Rectal smooth muscle tissue (tissue), 1 donor: ENCODE data around the gene C16orf90.
A peak's percentile ranks its signal among the peaks of the same experiment; 100 is the strongest.
"Not testable (repeated sequence)": the region's sequence is repeated elsewhere in the genome, so short reads cannot be mapped to it uniquely, and the experiment has no call there.

Experiments
- H3K27ac ChIP-seq: one replicate; pipeline ENCODE4 v1.7.0; 2013; ENCODE audit warnings: low read depth, low read length, inconsistent platforms
- H3K27me3 ChIP-seq: one replicate; pipeline ENCODE4 v1.7.0; 2013; ENCODE audit warnings: low read length; ENCODE audit not compliant: control insufficient read depth, insufficient read depth
- H3K36me3 ChIP-seq: one replicate; pipeline ENCODE4 v1.7.0; 2013; ENCODE audit warnings: low read length; ENCODE audit not compliant: control insufficient read depth, insufficient read depth
- H3K4me1 ChIP-seq: one replicate; pipeline ENCODE4 v1.7.0; 2013; ENCODE audit warnings: low read length; ENCODE audit not compliant: control insufficient read depth, insufficient read depth
- H3K4me3 ChIP-seq: one replicate; pipeline ENCODE4 v1.7.0; 2013; ENCODE audit warnings: low read length
- H3K9ac ChIP-seq: one replicate; pipeline ENCODE4 v1.7.0; 2013; ENCODE audit warnings: low read length

C16orf90 gene

GRCh38 chr16:3509470-3509928, 14.2 kb upstream of the C16orf90 start:
- no peaks in the 10 kb centered on the region for H3K4me1 ChIP-seq
- no peak overlapping the region for H3K27ac ChIP-seq
- H3K9ac ChIP-seq, result no peak overlapping the region
- no peak overlapping the region for H3K4me3 ChIP-seq
- peaks cover 16% of the 10 kb centered on the region for H3K36me3 ChIP-seq
- no peaks in the 10 kb centered on the region for H3K27me3 ChIP-seq

- H3K27ac ChIP-seq, result no peak overlapping the region
- no peaks in the 10 kb centered on the region for H3K27me3 ChIP-seq
- peaks cover 16% of the 10 kb centered on the region for H3K36me3 ChIP-seq
- no peaks in the 10 kb centered on the region for H3K4me1 ChIP-seq
- H3K4me3 ChIP-seq, result no peak overlapping the region
- H3K9ac ChIP-seq, result no peak overlapping the region
Observed at GRCh38 chr16:3508736-3509135, 13.4 kb upstream of the C16orf90 start.

GRCh38 chr16:3503523-3503922, 8.2 kb upstream of the C16orf90 start:
- Histone ChIP-seq H3K9ac (no peak overlapping the region), H3K36me3 (peaks cover 4% of the 10 kb centered on the region), H3K27ac (no peak overlapping the region), H3K27me3 (no peaks in the 10 kb centered on the region), H3K4me1 (peaks cover 4% of the 10 kb centered on the region), H3K4me3 (no peak overlapping the region)

- Histone ChIP-seq H3K36me3 (no peaks in the 10 kb centered on the region), H3K27me3 (no peaks in the 10 kb centered on the region), H3K9ac (no peak overlapping the region), H3K4me3 (peak overlapping the region; percentile 87), H3K27ac (no peak overlapping the region), H3K4me1 (peaks cover 4% of the 10 kb centered on the region)
Observed at GRCh38 chr16:3501783-3502400, 6.6 kb upstream of the C16orf90 start.

GRCh38 chr16:3501412-3501761, 6.1 kb upstream of the C16orf90 start:
- H3K4me1 ChIP-seq, H3K27me3 ChIP-seq, H3K36me3 ChIP-seq, H3K9ac ChIP-seq: not testable (repeated sequence)
- Histone ChIP-seq H3K4me3 (peak overlapping the region; percentile 87), H3K27ac (peak overlapping the region; percentile 49)

- Histone ChIP-seq H3K4me3 (no peak overlapping the region), H3K36me3 (no peaks in the 10 kb centered on the region), H3K27ac (no peak overlapping the region), H3K4me1 (peaks cover 4% of the 10 kb centered on the region), H3K27me3 (no peaks in the 10 kb centered on the region), H3K9ac (no peak overlapping the region)
Observed at GRCh38 chr16:3498988-3499387, 3.7 kb upstream of the C16orf90 start.

GRCh38 chr16:3497771-3498170, 2.5 kb upstream of the C16orf90 start:
- no peak overlapping the region for H3K9ac ChIP-seq
- no peaks in the 10 kb centered on the region for H3K36me3 ChIP-seq
- H3K27me3 ChIP-seq, result no peaks in the 10 kb centered on the region
- peaks cover 4% of the 10 kb centered on the region for H3K4me1 ChIP-seq
- H3K27ac ChIP-seq, result no peak overlapping the region
- H3K4me3 ChIP-seq, result no peak overlapping the region

GRCh38 chr16:3496386-3496785, 1.1 kb upstream of the C16orf90 start:
- H3K4me3 ChIP-seq, result no peak overlapping the region
- no peaks in the 10 kb centered on the region for H3K27me3 ChIP-seq
- no peaks in the 10 kb centered on the region for H3K36me3 ChIP-seq
- no peak overlapping the region for H3K27ac ChIP-seq
- no peaks in the 10 kb centered on the region for H3K4me1 ChIP-seq
- no peak overlapping the region for H3K9ac ChIP-seq

GRCh38 chr16:3494386-3494973, 809 bp downstream of the C16orf90 start:
- H3K27ac ChIP-seq, result no peak overlapping the region
- H3K9ac ChIP-seq, result no peak overlapping the region
- no peaks in the 10 kb centered on the region for H3K27me3 ChIP-seq
- no peaks in the 10 kb centered on the region for H3K36me3 ChIP-seq
- no peaks in the 10 kb centered on the region for H3K4me1 ChIP-seq
- H3K4me3 ChIP-seq, result no peak overlapping the region

- Histone ChIP-seq H3K4me3 (no peak overlapping the region), H3K27ac (no peak overlapping the region), H3K4me1 (no peaks in the 10 kb centered on the region), H3K9ac (no peak overlapping the region), H3K36me3 (peaks cover 3% of the 10 kb centered on the region), H3K27me3 (no peaks in the 10 kb centered on the region)
Observed at GRCh38 chr16:3492356-3492755, 2.9 kb downstream of the C16orf90 start.

- Histone ChIP-seq H3K27ac (no peak overlapping the region), H3K4me3 (no peak overlapping the region), H3K36me3 (peaks cover 6% of the 10 kb centered on the region), H3K4me1 (no peaks in the 10 kb centered on the region), H3K27me3 (no peaks in the 10 kb centered on the region), H3K9ac (no peak overlapping the region)
Observed at GRCh38 chr16:3490911-3491629, 4.2 kb downstream of the C16orf90 start.

GRCh38 chr16:3488801-3489200, 6.5 kb downstream of the C16orf90 start:
- H3K4me3 ChIP-seq, result no peak overlapping the region

More at GRCh38 chr16:3488801-3489200, 6.5 kb downstream of the C16orf90 start:
- no peak overlapping the region for H3K27ac ChIP-seq
- H3K4me1 ChIP-seq, result no peaks in the 10 kb centered on the region
- peaks cover 24% of the 10 kb centered on the region for H3K36me3 ChIP-seq
- H3K27me3 ChIP-seq, result no peaks in the 10 kb centered on the region
- no peak overlapping the region for H3K9ac ChIP-seq
